Endothelial cell of umbilical vein (primary cell): Measurements from ENCODE around the gene C1GALT1C1.

Experiments
- CTCF ChIP-seq, 2 donors: IDR thresholded peaks; 1 replicate in 1 of 2; 2 replicates in 1 of 2; pipeline ENCODE4 v1.5.1; 2011; ENCODE audit warnings: low read length in 2 of 2, mild to moderate bottlenecking in 2 of 2, moderate library complexity in 2 of 2, control low read depth in 1 of 2, inconsistent platforms in 1 of 2, low read depth in 1 of 2; ENCODE audit not compliant: insufficient read depth in 1 of 2; ENCODE audit errors: extremely low read depth in 1 of 2
- EZH2 ChIP-seq: IDR thresholded peaks from 2 replicates; pipeline ENCODE4 v1.6.1; 2012; ENCODE audit warnings: borderline replicate concordance, low read depth, mild to moderate bottlenecking, moderate library complexity, low read length, inconsistent platforms; ENCODE audit not compliant: severe bottlenecking
- FOS ChIP-seq: IDR thresholded peaks from 2 replicates; pipeline ENCODE4 v1.6.1; 2011; ENCODE audit warnings: mild to moderate bottlenecking, low read length, moderate library complexity, borderline replicate concordance; ENCODE audit not compliant: insufficient read depth
- GATA2 ChIP-seq: IDR thresholded peaks from 2 replicates; pipeline ENCODE4 v1.7.0; 2011; ENCODE audit warnings: low read depth, mild to moderate bottlenecking, moderate library complexity, mixed read lengths, low read length; ENCODE audit not compliant: insufficient read length, insufficient read depth
- JUN ChIP-seq: IDR thresholded peaks from 2 replicates; pipeline ENCODE4 v1.6.1; 2011; ENCODE audit warnings: borderline replicate concordance, low read depth; ENCODE audit not compliant: insufficient read length, insufficient read depth
- MAX ChIP-seq: IDR thresholded peaks from 2 replicates; pipeline ENCODE4 v1.6.1; 2011; ENCODE audit not compliant: insufficient read depth, insufficient read length
- MYC ChIP-seq: IDR thresholded peaks from one replicate; pipeline ENCODE4 v1.6.1; 2011; ENCODE audit warnings: mild to moderate bottlenecking, low read depth, low read length
- POLR2A ChIP-seq: IDR thresholded peaks from 2 replicates; pipeline ENCODE4 v1.6.1; 2012; ENCODE audit warnings: low read depth, mild to moderate bottlenecking, control low read depth, low read length
- POLR2AphosphoS5 ChIP-seq: IDR thresholded peaks from 2 replicates; pipeline ENCODE4 v1.6.1; 2012; ENCODE audit warnings: low read depth, mild to moderate bottlenecking, control low read depth, low read length, moderate library complexity; ENCODE audit not compliant: insufficient read depth

GRCh38 chrX:120625371-120625770 is 4.5 kb downstream of the C1GALT1C1 start:
- TF ChIP-seq CTCF (IDR thresholded peaks at IDR 0.05; ENCODE audit: extremely low read depth in 1 of 2, insufficient read depth in 1 of 2, low read depth in 1 of 2, low read length in 2 of 2) (no peak), POLR2AphosphoS5 (no peak), POLR2A (no peak), GATA2 (no peak), EZH2 (no peak), MAX (no peak), MYC (no peak), JUN (no peak), FOS (no peak)
